Tibial nerve (tissue), 3 donors: ENCODE data around the gene PAFAH1B2.

Experiments used
- POLR2A ChIP-seq, 2 donors: fragments of 450-650 bp; IDR thresholded peaks; one replicate each; pipeline ENCODE4 v1.6.1; 2017; ENCODE audit warnings: antibody characterized with exemption in 2 of 2, mild to moderate bottlenecking in 2 of 2, moderate library complexity in 2 of 2
- TF ChIP-seq, protein P1 (sequence below), 5 experiments: fragments of 200-600 bp in 3 of 5; fragments of 450-650 bp in 2 of 5; sonication (generic) in 3 of 5; IDR thresholded peaks; one replicate each; pipeline ENCODE4 v1.5.1; 2016 to 2019; ENCODE audit warnings: antibody characterized with exemption in 5 of 5, mild to moderate bottlenecking in 3 of 5, moderate library complexity in 2 of 5

DNA sequence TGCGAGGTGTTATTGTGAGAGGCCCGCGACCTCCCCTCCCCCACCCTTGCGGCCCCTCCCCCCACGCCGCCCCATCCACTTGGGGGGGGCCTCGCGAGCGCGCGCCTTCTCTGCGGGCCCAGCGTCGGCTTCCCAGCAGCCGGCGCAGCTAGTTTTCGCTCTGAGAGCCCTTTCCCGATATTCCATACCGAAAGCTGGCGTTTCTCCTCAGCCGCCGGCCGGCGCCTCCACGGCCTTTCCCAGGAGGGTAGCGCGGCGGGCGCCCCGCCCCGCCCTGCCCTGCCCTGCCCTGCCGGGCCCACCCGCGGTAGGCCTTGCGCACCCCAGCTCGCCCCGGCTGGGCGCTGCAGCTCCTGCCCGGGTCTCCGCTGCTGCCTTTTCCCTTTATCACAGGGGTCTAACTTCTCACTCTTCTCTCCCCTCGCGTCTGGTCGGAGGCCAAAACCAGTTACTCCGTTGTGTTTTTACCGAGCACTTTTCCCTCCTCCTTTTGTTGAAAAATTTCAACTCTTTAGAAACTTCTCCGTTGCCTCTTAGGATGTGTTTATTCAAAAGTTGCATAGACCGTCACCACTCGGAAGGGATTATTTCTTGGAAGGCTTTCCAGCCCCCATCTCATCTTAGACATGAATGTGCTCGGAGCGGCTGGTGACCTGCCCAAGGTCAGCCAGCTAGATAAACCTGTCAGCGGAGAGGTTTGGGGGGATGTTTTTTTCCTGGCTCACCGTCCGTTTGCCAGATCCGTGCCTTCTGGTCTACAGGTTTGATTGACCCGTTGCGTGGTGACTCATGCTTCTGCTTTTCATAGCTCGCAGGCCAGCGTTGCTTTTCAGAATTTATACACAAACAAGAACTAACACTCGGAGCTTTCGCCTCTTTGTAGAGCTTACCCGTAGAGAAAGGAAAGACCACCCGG lies 648 bp downstream of the PAFAH1B2 start:
- no peak for TF ChIP-seq POLR2A (IDR thresholded peaks at IDR 0.05)
- TF ChIP-seq, protein P1, sequence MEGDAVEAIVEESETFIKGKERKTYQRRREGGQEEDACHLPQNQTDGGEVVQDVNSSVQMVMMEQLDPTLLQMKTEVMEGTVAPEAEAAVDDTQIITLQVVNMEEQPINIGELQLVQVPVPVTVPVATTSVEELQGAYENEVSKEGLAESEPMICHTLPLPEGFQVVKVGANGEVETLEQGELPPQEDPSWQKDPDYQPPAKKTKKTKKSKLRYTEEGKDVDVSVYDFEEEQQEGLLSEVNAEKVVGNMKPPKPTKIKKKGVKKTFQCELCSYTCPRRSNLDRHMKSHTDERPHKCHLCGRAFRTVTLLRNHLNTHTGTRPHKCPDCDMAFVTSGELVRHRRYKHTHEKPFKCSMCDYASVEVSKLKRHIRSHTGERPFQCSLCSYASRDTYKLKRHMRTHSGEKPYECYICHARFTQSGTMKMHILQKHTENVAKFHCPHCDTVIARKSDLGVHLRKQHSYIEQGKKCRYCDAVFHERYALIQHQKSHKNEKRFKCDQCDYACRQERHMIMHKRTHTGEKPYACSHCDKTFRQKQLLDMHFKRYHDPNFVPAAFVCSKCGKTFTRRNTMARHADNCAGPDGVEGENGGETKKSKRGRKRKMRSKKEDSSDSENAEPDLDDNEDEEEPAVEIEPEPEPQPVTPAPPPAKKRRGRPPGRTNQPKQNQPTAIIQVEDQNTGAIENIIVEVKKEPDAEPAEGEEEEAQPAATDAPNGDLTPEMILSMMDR (IDR thresholded peaks at IDR 0.05): no peak
